ENCODE data around the gene DOK7. TPM values are rescaled to one million over a fixed set of nuclear protein-coding genes. Genes with fewer than 3 reads are reported as not detected.

The DOK7 gene
- total RNA-seq, 2 experiments from 2014 or later, result not detected

DNA sequence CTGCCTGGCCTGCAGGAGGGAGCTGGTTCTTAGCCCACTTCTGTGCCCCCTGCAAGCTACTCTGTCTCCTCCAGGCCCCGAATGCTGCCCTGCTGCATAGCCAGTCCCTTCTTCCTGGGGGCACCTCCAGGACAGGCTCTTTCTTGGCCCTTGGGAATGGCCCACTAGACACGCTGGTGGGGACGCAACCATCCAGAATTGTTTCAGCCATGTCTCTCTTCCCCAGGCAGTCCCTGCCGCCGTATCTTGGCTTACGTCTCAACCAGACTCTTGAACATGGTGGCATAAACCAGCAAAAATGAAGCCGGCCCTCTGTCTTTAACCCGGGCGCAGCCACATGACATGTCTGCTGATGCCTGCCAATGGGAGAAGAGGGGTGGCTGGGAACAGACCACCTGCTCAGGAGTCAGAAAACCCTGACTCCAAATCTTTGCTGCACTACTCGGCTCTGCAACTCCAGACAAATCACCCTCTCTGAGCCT lies 60.1 kb downstream of the DOK7 start:
- intact Hi-C loops (cut with DNase I, micrococcal nuclease), result no loop called here
- ChIA-PET CTCF (no interaction called here), POLR2A (no interaction called here)
- peaks cover 74% of the 10 kb centered on the region for H3K36me3 Mint-ChIP-seq (ENCODE audit: low read depth)
- no peak overlapping the region for H3K27ac Mint-ChIP-seq
- Histone ChIP-seq H3K4me3 (ENCODE audit: low read length) (no peak overlapping the region), H3K27me3 (ENCODE audit: control insufficient read depth in 1 of 2, insufficient read depth in 2 of 2, low read length in 2 of 2) (no peaks in the 10 kb centered on the region), H3K36me3 (ENCODE audit: insufficient read depth, low read length) (peaks cover 80% of the 10 kb centered on the region), H3K9me3 (ENCODE audit: control insufficient read depth in 1 of 2, insufficient read depth in 1 of 2, low read length in 2 of 2) (no peaks in the 10 kb centered on the region), H3K4me1 (ENCODE audit: insufficient read depth, low read length) (peaks cover 12% of the 10 kb centered on the region), H3K27ac (ENCODE audit: low read depth in 1 of 2, low read length in 2 of 2) (no peak overlapping the region)
- H3K9me3 Mint-ChIP-seq, result no peaks in the 10 kb centered on the region
- TF ChIP-seq CTCF (IDR thresholded peaks at IDR 0.05), result no peak
- DNase-seq, result peak in 1 of 14 experiments; percentile 0
- no peaks in the 10 kb centered on the region for H3K27me3 Mint-ChIP-seq
- H3K4me3 Mint-ChIP-seq, result no peak overlapping the region
- no peak for ATAC-seq (ENCODE audit: poor library complexity)
- peaks cover 14% of the 10 kb centered on the region for H3K4me1 Mint-ChIP-seq (ENCODE audit: low read depth)

DNA sequence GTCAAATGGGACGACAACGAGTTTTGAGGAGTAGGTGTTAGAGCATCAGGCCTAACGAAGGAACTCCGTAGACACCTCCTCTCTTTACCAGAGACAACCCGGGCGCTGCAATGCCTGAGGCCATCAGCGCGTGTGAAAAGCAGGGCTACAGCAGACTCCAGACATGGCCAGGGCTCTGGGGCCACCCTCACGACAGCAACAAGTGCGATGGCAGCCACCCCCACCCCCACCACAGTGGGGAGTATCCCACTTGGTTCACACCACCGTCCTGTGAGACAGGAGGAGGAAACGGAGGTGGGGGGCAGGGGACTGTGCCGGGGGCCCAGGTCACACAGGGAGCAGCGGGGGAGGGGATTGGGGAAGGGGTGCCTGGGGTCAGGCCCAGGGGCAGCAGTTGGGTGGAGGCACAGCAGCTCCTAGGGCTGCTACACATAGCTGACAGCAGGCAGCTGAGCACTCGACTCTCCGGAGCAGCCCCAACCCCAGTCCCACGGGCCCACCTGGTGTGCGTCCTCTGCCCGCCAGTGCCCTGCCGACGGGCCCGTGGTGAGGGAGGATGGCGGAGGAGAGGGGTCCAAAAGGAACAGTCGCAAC lies 60.6 kb downstream of the DOK7 start:
- intact Hi-C loops (cut with DNase I, micrococcal nuclease), result no loop called here
- Mint-ChIP-seq H3K4me3 (no peak overlapping the region), H3K27ac (no peak overlapping the region), H3K27me3 (no peaks in the 10 kb centered on the region), H3K36me3 (ENCODE audit: low read depth) (peaks cover 76% of the 10 kb centered on the region), H3K9me3 (no peaks in the 10 kb centered on the region), H3K4me1 (ENCODE audit: low read depth) (peaks cover 16% of the 10 kb centered on the region)
- ATAC-seq (ENCODE audit: poor library complexity) (no peak), DNase-seq (peak in 2 of 14 experiments; percentile 0 to 15)
- CTCF ChIA-PET, result no interaction called here
- Histone ChIP-seq H3K9me3 (ENCODE audit: control insufficient read depth in 1 of 2, insufficient read depth in 1 of 2, low read length in 2 of 2) (no peaks in the 10 kb centered on the region), H3K36me3 (ENCODE audit: insufficient read depth, low read length) (peaks cover 82% of the 10 kb centered on the region), H3K4me1 (ENCODE audit: insufficient read depth, low read length) (peaks cover 18% of the 10 kb centered on the region), H3K27ac (ENCODE audit: low read depth in 1 of 2, low read length in 2 of 2) (no peak overlapping the region), H3K27me3 (ENCODE audit: control insufficient read depth in 1 of 2, insufficient read depth in 2 of 2, low read length in 2 of 2) (no peaks in the 10 kb centered on the region), H3K4me3 (ENCODE audit: low read length) (no peak overlapping the region)
- TF ChIP-seq CTCF (IDR thresholded peaks at IDR 0.05), result no peak
- POLR2A ChIA-PET, result no interaction called here

DNA sequence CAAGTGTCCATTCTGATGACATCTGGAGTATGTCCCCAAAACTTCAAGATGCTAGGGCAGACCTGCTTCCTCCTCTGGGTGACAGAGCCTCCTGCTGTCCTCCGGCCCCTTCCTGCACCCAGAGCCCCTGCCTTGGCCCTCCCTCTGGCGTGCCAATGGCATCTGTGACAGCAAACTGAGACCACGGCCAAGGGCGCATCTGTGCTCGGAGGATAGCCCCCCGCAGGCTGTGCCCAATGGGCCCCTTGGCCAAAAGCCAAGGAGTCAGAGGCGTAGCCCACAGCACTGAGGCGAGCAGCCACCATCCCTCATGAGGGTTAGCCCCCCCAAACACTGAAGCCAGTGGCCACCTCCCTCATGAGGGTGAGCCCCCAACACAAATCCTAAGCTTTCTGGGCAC lies 61.2 kb downstream of the DOK7 start:
- H3K4me3 ChIP-seq (ENCODE audit: low read length), result no peak overlapping the region
- Mint-ChIP-seq H3K4me3 (no peak overlapping the region), H3K4me1 (ENCODE audit: low read depth) (peaks cover 16% of the 10 kb centered on the region), H3K36me3 (ENCODE audit: low read depth) (peaks cover 69% of the 10 kb centered on the region), H3K9me3 (no peaks in the 10 kb centered on the region), H3K27ac (no peak overlapping the region), H3K27me3 (no peaks in the 10 kb centered on the region)
- CTCF ChIA-PET, result no interaction called here
- DNase-seq (peak in 1 of 14 experiments; percentile 17), ATAC-seq (ENCODE audit: poor library complexity) (no peak)
- H3K36me3 ChIP-seq (ENCODE audit: insufficient read depth, low read length), result peaks cover 81% of the 10 kb centered on the region
- POLR2A ChIA-PET, result no interaction called here
- intact Hi-C loops (cut with DNase I, micrococcal nuclease), result no loop called here
- H3K27me3 ChIP-seq (ENCODE audit: control insufficient read depth in 1 of 2, insufficient read depth in 2 of 2, low read length in 2 of 2), result no peaks in the 10 kb centered on the region
- H3K9me3 ChIP-seq (ENCODE audit: control insufficient read depth in 1 of 2, insufficient read depth in 1 of 2, low read length in 2 of 2), result no peaks in the 10 kb centered on the region
- no peak for TF ChIP-seq CTCF (IDR thresholded peaks at IDR 0.05)
- H3K27ac ChIP-seq (ENCODE audit: low read depth in 1 of 2, low read length in 2 of 2), result no peak overlapping the region
- peaks cover 21% of the 10 kb centered on the region for H3K4me1 ChIP-seq (ENCODE audit: insufficient read depth, low read length)

Data from CD4-positive, alpha-beta T cell (primary cell).